Fibroblast of the aortic adventitia (primary cell): Measurements from ENCODE around the gene PIGU. TPM values are rescaled to one million over a fixed set of nuclear protein-coding genes. Genes with fewer than 3 reads are reported as not detected.
A peak's percentile ranks its signal among the peaks of the same experiment; 100 is the strongest.

ENCODE experiments used
- DNase-seq: peaks from one replicate; pipeline ENCODE4 v3.0.0-alpha.2; 2010; ENCODE audit warnings: low read depth
- H3K4me3 ChIP-seq: 2 replicates; pipeline ENCODE4 v1.5.1; 2011; ENCODE audit warnings: low read depth, mild to moderate bottlenecking, control low read depth, low read length, moderate library complexity
- total RNA-seq: library from RNA; depleted of rRNA; stranded (reverse); fragments of >200 nt; gene quantifications from 2 replicates; pipeline ENCODE4 v1.2.3, GENCODE V29; 2012; ENCODE audit warnings: low replicate concordance
- TF ChIP-seq, protein P1 (sequence below): IDR thresholded peaks from 2 replicates; pipeline ENCODE4 v1.5.1; 2011; ENCODE audit warnings: mild to moderate bottlenecking, low read length, control low read depth, inconsistent platforms; ENCODE audit not compliant: insufficient read depth

Gene PIGU
- total RNA-seq, 1 donor, result 21.1 TPM

DNA sequence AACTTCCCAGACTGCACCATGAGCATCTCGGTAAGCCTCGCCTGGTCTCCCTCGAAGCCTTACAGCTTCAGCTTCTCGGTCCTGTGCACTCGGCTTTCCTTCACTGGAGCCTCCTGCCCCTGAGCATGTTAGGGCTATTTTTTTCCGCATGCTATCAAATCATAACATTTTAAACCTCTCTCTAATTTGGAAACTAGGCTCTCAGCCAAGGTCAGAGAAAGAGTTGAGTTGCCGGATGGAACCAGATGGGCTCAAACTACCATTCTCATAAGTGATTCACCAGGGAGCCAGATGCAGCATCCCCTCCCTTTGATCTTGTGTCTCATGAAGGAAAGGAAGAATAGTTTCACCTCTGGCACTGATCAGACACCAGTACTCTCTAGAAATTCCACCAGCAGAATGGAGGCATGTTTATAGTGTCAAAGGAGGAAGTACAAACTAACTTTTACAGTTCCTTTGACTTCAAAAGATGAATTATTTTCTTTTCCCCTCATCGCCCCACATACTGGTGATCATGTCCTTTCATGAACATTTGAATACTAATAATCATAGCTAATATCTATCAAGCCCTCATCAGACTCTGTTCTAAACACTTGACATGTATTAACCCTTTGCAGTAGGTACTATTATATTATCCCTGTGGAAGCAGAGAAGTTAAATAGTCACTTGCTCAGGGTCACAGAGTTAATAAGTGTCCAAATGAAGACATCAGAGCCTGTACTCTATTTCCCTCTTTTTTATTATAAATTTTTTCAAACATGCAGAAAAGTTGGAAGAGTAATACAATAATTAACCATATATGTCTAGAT, 71.7 kb downstream of the PIGU start:
- DNase-seq, result peak; percentile 27

DNA sequence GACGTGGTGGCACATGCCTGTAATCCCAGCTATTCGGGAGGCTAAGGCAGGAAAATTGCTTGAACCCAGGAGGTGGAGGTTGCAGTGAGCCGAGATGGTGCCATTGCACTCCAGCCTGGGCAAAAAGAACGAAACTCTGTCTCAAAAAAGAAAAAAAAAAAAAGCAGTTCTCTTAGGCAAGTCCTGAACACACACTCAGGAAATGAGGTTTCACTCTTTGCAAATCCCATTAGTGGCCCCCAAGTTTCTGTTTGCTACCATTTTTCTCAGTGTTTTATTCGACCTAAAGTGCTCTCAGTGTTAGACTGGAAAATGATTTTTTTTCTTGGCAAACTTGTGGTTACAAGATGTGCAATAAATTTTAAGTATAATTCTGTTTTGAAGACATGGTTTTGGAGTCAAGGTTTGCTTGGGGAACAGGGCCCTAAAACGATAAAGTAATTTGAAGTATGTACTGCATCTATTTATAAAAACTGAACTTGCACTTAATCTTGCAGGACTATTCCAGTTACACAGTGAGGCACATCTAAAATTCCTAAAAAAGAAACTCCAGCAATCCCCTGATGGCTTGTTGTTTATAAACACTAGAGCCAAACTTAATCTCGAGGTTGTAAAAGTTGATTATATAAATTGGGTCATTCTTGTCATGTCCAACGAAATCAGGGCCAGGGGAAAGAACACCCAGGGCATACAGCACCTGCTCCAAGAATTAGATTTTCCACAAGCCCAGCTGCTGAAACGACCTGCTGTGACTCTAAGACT, 75.8 kb downstream of the PIGU start:
- DNase-seq, result no peak
- TF ChIP-seq, protein P1, sequence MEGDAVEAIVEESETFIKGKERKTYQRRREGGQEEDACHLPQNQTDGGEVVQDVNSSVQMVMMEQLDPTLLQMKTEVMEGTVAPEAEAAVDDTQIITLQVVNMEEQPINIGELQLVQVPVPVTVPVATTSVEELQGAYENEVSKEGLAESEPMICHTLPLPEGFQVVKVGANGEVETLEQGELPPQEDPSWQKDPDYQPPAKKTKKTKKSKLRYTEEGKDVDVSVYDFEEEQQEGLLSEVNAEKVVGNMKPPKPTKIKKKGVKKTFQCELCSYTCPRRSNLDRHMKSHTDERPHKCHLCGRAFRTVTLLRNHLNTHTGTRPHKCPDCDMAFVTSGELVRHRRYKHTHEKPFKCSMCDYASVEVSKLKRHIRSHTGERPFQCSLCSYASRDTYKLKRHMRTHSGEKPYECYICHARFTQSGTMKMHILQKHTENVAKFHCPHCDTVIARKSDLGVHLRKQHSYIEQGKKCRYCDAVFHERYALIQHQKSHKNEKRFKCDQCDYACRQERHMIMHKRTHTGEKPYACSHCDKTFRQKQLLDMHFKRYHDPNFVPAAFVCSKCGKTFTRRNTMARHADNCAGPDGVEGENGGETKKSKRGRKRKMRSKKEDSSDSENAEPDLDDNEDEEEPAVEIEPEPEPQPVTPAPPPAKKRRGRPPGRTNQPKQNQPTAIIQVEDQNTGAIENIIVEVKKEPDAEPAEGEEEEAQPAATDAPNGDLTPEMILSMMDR, result no peak
- H3K4me3 ChIP-seq, result no peak overlapping the region

More for the DNA sequence above, 71.7 kb downstream of the PIGU start:
- H3K4me3 ChIP-seq, result no peak overlapping the region
- TF ChIP-seq, protein P1, result no peak

DNA sequence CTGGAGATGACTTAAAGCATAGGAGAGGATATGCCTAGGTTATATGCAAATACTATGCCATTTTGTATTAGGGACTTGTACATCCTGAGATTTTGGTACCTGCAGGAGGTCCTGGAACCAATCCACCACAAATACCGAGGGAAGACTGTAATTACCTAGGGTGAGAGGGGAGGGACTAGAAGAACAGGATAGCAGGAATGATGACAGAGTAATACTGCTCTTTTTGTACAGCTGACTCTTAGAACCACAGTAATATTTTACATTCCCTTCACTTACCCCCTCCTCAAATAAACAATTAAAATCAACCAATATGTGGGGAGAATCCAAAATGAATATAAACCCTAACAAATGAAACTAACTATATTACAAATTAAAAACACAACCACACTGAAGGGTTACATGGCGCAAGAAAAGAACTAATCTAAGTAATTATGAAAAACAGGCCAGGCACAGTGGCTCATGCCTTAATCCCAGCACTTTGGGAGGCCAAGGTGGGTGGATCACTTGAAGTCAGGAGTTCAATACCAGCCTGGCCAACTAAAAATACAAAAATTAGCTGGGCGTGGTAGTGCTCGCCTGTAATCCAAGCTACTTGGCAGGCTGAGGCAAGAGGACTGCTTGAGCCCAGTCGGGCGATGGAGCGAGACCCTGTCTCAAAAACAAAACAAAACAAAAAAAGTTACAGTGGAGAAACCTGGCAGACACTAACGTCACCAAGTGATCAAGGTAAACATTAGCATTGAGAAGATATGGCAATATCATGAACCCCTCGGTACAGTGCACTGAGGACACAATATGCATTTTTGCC, 81.3 kb downstream of the PIGU start:
- TF ChIP-seq, protein P1, result no peak
- no peak overlapping the region for H3K4me3 ChIP-seq
- no peak for DNase-seq

DNA sequence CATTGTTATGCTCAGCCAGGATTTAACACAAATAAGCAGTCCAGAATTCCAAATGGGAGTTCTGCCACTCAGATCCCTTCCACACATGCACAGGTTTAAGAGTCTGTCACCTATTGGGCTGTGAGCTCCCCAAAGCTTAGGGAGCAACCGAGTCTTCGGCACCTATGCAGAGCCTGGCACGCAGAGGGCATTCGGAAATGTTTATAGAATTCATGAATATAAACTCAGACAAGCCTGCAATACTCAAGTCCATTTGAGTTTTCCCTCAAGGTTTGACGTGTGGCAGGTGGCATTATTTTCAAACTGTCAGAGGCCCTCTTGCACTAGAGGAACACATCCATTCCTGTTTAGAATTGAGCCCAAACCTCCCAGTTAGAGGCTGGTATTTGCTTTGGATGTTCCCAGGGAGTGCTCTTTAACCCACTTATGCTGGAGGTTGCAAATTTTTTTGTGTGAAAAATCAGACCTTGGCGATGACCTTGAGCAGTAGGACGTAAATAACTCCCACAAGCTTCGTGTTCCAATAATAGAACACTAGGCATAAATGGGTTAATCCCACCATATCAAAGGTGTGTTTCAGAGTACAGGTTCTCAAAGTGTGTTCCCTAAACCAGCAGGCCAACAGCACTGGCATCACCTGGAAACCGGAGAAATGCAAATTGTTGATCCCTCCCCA, 90.3 kb downstream of the PIGU start:
- TF ChIP-seq, protein P1, result no peak
- no peak overlapping the region for H3K4me3 ChIP-seq
- DNase-seq, result no peak

DNA sequence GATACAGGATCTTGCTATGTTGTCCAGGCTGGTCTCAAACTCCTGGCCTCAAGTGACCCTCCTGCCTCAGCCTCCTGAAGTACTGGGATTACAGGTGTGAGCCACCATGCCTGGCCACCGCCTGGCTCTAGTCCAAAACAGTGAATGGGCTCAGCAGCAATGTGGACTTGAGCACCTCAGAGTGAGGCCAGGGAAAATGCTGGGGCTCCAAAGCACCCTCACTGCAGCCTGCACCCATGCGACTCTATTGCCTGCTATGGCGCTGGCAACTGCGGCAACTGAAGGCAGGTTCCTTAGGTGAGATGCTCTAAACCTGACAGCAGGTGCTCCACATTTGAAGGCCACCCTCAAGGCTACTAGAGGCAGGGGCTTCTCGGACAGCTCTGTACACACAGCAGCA, 91.9 kb downstream of the PIGU start:
- TF ChIP-seq, protein P1, result no peak
- DNase-seq, result no peak
- H3K4me3 ChIP-seq, result no peak overlapping the region

DNA sequence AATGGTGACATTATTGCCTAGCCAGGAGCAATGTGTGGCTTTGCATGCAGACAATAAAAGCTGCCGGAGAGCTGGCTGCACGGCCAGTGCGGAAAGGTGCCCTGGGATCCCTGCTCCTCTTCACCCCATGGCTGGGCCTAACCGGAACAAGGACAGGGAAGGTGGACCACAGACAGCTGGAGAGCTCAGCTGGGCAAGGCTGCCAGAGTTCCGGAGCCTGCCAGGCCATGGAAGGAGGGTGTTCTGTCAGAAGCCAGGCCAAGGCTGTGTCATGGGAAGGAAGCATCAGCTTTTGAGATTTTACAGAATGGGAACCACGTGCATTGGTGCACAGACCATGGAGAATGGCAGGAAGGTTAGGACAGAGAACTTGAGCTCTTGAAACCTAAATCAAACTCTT, 93.3 kb downstream of the PIGU start:
- no peak for DNase-seq
- H3K4me3 ChIP-seq, result no peak overlapping the region
- TF ChIP-seq, protein P1, result no peak
